Measurements from ENCODE around the gene PTPRD. TPM values are rescaled to one million over a fixed set of nuclear protein-coding genes. Genes with fewer than 3 reads are reported as not detected.

PTPRD gene
- total RNA-seq, 1 donor from 2014 or later, result 6.1 TPM

DNA sequence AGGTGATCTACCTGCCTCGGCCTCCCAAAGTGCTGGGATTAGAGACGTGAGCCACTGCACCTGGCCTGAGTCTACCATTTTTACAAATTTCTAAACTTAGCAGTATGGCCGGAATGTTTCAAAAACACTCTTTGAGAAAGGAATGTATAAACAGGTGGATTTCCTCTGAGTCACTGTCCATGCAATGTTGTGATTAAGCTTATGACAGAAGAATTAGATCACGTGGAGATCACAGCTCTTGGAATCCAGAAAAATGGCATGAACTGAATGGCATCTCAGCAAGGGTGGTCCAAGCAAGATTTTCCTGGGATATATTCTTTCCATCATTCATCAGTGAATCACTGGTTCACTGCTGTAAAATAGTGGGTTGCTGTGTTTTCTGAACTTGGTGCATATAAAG lies 865.0 kb downstream of the PTPRD start:
- DNase-seq (no peak), ATAC-seq (no peak)

DNA sequence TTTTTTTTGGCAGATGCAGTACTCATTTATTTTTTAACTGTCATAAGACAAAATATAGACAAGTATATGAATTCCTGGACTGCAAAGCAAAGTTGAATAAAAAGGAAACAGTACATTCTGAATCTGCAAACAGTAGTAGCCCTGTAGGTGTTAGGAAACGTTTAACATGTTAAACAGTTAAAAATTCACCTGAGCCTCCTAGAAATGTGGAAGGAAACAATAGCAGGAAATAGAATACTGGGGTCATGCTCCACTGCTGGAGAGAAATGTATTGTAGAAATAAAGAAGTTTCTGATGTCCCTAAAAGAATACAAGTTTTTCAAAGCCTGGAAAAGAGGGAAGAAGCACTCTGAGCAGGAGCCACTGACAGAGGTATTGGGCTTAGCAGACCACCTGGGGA lies 866.0 kb downstream of the PTPRD start:
- intact Hi-C loops (cut with micrococcal nuclease), result no loop called here
- DNase-seq, result no peak
- ATAC-seq, result no peak

More for the DNA sequence above, 865.0 kb downstream of the PTPRD start:
- intact Hi-C loops (cut with micrococcal nuclease), result no loop called here

DNA sequence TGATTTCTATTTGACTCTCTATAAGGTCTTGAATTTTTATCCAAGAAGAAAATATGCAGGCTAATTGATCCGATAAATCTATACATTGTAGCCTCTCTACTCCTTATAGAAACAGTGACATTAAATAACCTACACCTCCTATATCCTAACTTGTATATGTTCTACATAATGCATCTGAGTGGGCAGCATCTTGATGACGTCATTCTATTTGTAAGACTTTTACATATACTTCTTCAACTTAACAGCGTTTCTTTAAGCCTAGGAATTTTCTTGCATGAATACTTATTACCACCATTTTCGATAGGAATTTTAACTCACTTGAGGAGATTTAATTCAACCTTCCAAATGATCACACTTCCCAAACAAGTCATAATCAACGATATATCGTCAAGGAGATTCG lies 869.0 kb downstream of the PTPRD start:
- DNase-seq (no peak), ATAC-seq (no peak)
- intact Hi-C loops (cut with micrococcal nuclease), result no loop called here

DNA sequence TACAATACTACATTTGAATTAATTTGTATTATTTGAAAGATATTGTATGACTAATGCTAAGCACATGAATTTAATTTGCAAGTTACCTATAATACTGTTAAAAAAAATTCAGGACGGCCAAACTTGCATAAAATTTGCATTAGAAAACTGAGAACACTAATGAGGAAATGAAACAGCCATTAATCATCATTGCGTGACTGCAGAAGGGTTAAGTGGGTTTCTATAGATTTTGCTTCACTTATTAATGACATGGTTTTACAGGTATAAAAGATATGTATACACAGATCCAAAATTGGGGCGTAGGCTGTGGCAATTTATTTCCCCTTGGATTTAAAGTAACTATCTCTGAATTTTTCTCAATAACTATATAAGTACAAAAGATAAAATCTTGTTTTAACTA lies 882.6 kb downstream of the PTPRD start:
- DNase-seq, result no peak
- intact Hi-C loops (cut with micrococcal nuclease), result no loop called here
- no peak for ATAC-seq

DNA sequence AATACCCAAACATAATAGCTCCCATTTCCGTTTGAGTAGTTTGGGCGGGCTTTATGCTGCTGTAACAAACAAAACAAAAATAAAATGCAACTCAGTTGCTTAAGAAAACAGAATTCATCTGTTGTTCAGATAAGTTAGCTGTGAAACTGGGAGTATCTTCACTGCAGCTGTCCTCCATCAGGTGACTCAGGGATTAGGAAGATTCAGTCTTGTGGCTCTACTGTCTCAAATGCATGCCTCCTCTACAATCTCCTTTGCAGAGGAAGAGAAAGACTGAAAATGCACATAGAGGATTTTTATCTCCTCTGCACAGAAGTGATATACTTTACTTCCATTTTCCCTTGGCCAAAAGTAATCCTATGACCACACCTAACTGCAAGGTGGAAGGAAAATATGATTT lies 883.7 kb downstream of the PTPRD start:
- DNase-seq (no peak), ATAC-seq (no peak)
- intact Hi-C loops (cut with micrococcal nuclease), result no loop called here

DNA sequence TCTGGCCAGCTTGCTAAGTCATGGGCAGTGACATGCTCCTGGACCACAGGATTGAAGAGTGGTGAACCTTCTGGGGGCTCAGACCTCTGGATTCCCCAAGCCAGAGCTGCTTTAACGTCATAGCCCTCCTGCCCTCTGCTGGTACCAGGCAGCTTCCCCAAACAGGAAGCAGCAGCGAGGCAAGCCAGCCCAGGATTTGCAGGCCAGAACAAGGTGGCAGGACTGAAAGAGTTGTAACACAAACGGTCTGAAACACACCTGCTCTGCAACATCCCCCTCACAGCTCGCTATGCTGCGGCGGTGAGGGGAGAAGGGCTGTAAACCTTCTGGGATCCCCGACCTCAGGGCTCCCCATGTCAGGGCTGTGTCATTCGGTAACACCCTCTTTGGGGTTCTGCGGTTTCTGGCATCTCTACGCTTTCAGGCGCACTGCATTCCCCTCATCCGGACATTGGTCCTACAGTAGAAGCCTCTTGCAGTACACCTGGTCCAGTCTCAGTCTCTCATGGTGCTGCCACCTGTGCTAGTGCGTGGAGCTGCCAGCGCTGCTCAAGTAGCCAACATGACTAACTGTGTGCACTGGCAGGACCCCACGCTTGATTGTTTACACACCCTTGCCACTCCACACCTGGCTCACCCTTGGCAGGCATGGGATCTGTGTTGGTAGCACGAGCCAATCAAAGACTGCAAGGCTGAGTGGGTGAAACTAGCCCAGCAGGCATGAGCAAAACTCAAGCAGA lies 893.3 kb downstream of the PTPRD start:
- intact Hi-C loops (cut with micrococcal nuclease), result no loop called here
- no peak for DNase-seq
- no peak for ATAC-seq

DNA sequence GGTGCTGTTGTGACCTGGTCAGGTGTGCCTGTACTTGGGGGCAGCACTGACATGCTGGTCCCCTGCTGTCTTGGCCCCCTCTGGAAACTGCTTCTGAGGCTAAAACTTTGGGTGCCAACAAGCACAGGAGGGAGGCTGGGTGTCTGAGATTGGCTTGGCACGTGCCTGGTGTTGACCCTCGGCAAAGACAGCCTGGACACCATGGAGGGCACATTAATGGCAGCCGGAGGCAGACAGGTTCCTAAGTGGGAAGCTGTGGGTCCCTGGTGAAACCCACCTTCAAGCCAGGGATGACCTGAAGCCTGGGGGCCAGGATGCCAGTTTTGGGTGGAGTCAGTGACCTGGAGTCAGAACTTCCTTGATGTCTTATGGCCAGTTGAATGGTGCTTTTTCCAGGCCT lies 894.1 kb downstream of the PTPRD start:
- intact Hi-C loops (cut with micrococcal nuclease), result no loop called here
- ATAC-seq (no peak), DNase-seq (no peak)

DNA sequence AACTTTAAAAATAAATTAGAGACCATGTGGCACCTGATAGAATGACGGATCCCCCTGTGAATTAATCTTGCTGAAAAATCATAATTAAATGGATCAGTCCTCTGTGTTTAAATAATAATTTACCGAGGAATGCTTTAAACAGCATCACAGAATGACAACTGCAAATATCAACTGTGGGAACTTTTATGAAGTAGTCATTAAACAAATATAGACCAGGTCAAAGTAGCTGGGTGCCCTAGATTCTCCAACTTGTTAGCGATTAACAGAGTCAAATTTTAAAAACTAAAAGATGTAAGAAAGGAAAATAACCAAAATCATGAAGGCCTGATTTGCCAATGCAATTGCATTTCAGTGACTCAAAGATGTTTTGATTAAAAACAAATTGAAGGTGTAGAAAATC lies 933.4 kb downstream of the PTPRD start:
- ATAC-seq, result no peak
- intact Hi-C loops (cut with micrococcal nuclease), result no loop called here
- DNase-seq, result no peak

DNA sequence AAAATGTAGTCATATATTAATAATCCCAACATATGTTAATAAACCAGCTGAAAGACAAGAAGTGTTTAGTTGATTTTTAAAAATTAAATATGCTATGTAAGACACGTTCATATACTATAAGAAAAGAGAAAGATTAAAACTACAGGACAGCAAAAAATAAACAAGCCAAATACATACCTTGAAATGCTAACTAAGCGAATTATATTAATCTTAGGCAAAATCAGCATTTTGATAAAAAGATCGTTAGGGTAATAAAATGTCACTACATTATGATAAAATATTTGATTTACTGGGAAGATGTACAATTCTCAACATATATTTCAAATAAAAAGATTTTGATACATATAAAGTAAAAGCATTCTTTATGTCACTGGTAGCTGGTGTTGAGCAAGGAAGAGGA lies 938.3 kb downstream of the PTPRD start:
- ATAC-seq, result no peak
- intact Hi-C loops (cut with micrococcal nuclease), result no loop called here
- no peak for DNase-seq

DNA sequence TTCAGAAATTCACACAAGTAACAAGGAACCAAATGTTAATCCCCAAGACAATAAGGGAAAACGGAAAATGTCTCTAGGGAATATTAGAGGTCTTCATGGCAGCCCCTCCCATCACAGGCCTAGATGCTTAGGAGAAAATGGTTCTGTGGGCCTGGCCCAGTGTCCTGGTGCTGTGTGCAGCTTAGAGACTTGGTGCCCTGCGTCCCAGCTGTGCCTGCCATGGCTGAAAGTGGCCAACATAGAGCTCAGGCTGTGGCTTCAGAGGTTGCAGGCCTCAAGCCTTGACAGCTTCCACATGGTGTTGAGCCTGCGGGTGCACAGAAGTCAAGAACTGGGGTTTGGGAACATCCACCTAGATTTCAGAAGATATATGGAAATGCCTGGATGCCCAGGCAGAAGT lies 942.3 kb downstream of the PTPRD start:
- ATAC-seq, result no peak
- intact Hi-C loops (cut with micrococcal nuclease), result no loop called here
- DNase-seq, result no peak

DNA sequence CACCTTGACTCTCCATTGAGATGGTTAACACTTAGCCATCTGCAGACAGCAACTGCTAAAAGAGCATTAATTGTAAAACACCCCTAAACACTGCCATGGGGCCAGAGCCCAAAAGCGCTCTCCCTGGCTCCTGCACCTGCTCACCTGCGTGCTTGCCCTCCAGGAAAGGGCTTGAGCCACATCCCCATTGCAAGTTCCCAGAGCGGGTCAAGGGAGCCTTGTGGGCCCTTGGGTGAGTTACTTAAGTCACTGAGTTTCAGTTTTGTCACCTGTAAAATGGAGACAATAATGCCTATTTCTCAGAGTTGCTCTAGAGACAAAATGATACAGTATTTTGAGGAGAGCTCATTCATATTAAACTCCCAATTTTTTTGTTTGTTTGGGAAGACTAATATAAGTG lies 967.8 kb downstream of the PTPRD start:
- no peak for DNase-seq
- intact Hi-C loops (cut with micrococcal nuclease), result no loop called here
- ATAC-seq, result no peak

DNA sequence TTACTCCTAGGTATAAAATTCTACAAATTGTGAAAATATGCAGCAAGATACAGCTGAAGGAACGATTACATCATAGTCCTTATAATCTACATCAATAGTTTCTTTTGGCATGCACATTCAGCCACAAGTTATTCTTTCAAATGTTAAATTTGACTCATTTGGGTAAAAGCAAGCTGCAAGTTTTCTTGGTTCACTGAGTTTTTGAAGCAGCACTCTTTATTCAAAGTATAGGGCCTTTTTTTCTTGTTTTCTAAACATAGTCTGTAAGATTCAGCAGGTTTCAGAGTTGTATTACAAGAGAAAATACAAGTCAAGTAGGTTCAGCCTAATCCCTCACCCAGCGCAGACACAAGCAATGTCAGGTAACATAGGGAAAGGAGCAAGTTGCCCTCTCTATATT lies 981.5 kb downstream of the PTPRD start:
- DNase-seq, result no peak
- no peak for ATAC-seq
- intact Hi-C loops (cut with micrococcal nuclease), result no loop called here

DNA sequence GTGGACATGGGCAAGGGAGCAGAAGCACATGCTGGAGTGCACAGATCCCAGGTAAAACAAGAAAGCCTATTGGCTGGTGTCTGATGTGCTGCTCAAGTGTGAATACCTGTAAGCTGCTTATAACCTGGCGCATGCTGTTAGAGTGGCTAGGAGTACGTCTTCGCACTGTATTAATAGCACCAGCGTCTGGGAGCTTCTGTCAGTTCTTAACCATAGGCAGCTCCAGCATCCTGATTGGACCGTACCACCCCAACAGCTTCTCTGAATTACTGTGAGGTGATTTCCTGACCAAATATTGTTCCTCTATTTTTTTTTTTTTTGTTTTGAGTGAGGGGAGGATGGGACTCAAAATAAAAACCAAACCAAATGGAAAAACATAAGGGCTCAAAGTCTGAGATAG lies 987.6 kb downstream of the PTPRD start:
- intact Hi-C loops (cut with micrococcal nuclease), result no loop called here
- ATAC-seq, result no peak
- no peak for DNase-seq

DNA sequence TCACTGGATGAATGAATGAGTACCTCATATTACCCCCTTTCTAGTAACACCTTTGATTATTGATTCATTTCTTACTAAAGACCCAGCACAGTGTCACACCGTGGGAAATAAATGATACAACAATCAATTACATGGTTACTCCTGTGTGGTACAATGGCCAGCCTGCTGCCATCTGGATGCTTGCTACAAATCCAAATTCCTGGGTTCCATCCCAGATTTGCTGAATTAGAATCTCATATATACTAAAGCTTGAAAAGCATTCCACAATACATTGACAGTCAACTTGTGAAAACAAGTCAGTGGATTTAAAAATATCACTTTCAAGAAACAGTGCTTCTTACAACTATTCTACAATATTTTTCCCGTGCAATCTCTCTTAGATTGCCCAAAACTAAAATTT lies 989.3 kb downstream of the PTPRD start:
- DNase-seq (no peak), ATAC-seq (no peak)
- intact Hi-C loops (cut with micrococcal nuclease), result no loop called here

DNA sequence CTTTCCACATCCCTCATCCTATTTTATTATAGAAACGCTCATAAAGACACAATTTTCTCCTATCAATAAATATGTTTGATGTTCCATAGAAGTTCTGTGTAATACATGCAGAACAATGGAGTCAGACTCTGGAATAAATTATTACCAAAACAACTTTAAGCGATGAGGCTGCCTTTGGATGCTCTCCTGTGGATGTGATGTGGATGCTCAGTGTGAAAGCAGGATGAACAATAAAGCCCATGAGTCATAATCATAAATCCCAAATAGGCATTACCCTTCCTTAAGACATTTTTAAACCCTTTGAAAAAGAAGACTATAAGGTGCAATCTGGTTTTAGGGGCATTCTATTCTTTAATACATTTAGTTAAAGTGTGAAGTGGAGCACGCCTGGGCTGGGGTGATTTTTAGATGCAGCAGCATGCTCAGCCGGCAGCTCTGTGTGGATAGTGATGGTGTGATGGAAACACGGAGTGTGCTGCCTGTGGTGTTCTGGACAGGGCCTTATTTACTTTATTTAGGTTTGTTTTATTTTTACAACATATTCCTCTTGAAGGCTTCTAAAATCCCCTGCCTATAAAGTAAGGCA lies 991.4 kb downstream of the PTPRD start:
- no peak for DNase-seq
- intact Hi-C loops (cut with micrococcal nuclease), result no loop called here
- ATAC-seq, result no peak

DNA sequence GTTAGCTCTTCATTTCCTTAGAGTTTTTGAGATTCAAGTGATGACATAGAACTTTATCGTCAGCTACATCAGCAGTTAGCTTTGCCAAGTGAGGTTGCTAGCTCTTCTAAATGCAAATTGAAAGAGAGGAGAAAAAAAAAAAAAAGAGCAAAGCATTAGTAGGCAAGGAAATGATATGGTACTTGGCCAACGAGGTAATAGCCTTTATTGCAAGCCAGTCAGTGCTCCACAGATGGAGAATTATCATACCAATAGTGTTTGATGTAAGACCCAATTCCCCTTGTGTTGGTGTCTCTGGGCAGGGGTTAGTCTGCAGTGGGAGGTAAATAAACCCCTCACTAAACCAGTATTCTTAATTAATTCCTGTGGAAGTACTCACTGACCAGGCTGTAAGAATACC lies 992.1 kb downstream of the PTPRD start:
- DNase-seq, result no peak
- intact Hi-C loops (cut with micrococcal nuclease), result no loop called here
- no peak for ATAC-seq

DNA sequence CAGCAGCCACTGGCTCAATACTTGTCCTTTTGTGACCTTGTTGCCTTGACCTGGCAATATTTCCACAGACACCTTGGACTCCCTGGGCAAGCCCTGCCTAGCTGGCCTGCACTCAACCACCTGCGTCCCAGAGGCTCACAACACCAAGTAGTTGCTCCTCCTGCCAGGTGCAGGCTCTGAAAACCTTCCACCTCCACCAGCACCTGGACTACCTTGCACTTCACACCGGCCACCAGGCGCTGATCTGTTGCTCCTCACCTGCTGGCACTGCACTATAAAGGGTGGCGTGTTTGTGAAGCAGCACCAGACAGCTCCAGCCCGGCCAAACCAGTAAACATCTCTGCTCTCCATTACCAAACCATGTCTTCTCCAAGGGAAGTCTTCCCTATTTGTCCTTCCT lies 997.7 kb downstream of the PTPRD start:
- intact Hi-C loops (cut with micrococcal nuclease), result no loop called here
- ATAC-seq (no peak), DNase-seq (no peak)

DNA sequence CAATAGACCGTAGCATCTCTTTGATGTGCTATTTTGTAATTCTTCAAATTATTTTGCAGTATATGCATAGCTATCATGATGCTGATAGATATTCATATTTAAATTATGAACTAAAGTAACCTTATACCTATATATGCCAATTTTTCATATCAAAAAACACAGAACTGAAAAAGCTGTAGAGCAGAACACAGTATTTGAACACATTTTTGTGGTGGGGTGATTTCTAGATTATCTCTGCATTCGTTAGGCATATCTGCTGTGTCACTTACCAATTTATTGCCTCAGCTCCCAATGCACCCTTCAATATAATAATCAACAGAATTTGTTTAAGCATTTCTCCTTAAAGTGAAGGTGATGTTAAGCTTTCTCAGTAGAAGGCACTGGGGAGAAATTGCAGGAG lies 998.2 kb downstream of the PTPRD start:
- ATAC-seq (no peak), DNase-seq (no peak)
- intact Hi-C loops (cut with micrococcal nuclease), result no loop called here

DNA sequence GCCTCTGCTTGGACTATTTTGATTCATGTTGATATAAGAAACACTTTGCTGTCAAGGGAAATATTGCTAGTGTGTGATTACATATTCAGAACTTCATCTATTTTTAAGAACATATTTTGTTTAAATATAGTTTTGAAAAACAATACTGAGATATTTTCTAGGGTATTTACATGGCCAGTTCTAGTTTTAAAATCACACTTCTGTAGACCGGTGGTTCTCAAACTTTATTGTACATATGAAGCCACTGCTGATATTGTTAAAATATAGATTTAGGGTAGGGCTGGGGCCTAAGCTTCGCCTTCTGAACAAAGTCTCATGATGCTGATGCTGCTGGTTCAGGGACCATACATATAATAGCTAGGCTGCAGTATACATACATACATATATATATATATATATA lies 1000.0 kb downstream of the PTPRD start:
- intact Hi-C loops (cut with micrococcal nuclease), result no loop called here
- DNase-seq, result no peak
- no peak for ATAC-seq

DNA sequence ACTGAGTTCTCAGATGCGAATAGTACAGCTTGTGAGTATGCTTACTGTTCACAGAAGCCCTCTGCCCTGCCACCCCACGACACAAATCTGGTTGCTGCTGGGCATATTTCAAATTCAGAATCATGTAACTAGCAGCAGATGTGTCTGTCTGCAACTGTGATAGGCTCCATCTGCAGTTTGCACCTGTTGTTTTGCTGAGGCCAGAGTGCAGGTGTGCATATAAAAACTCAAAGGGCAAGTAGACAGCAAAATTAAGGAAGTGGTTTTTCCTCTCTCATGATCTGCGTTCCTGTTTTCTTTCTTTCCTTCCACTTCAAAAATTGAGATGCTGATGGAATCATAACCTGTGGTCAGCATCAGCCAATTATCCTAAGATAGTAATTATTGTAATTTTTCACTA lies 1000.5 kb downstream of the PTPRD start:
- intact Hi-C loops (cut with micrococcal nuclease), result no loop called here
- ATAC-seq, result no peak
- DNase-seq, result no peak

DNA sequence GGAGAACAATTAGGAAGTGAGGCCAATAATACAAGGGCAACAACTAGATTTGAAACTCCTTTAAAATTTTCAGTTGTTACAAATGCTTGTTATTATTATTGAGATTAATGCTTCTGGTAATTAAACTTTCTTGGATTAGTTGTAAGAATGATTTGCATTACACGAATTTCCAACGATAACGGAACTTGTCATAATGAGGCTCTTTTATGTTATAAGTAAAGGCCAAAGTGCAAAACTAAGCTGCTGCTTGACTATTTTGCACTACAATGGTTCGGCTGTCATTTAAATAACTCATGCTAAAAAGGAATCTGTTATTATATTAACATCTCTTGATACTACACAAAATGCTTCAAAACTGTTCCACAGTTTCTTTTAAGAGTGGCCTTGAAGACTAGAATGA lies 1007.1 kb downstream of the PTPRD start:
- intact Hi-C loops (cut with micrococcal nuclease), result no loop called here
- ATAC-seq, result no peak
- no peak for DNase-seq

DNA sequence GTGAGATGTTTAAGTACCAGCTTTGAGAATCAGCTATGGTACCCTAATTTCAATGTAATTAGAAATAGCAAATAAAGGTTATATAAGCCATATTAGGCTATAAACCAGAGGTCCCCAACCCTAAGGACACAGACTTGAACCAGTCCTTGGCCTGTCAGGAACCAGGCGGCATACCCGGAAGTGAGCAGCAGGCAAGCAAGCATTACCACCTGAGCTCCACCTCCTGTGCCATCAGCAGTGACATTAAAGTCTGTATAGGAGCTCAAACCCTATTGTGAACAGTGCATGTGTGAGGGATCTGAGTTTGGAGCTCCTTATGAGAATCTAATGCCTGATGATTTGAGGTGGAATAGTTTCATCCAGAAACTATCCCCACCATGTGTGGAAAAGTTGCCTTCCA lies 1009.5 kb downstream of the PTPRD start:
- no peak for ATAC-seq
- DNase-seq, result no peak
- intact Hi-C loops (cut with micrococcal nuclease), result no loop called here

All from left ventricle myocardium superior (tissue), 1 donor.